ENCODE data around the gene CSAG2. TPM values are rescaled to one million over a fixed set of nuclear protein-coding genes. Genes with fewer than 3 reads are reported as not detected.

The CSAG2 gene
- total RNA-seq, 3 donors from 2014 or later: not detected

DNA sequence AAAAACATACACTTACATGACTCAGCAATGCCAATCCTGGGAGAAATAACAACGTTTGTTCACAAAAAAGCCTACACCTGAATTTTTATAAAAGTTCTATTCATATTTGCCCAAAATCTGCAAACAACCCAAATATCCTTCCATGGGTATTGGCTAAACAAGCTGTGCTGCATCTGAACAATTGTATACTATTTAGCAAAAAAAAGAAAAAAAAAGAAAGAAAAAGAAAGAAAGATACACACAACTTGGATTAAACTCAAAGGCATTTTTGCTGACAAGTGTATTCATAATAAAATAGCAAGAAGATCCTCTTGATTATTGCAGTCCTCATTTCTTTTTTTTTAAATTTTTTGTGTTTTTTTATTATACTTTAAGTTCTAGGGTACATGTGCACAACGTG lies 34.9 kb downstream of the CSAG2 start:
- DNase-seq: no peak
- intact Hi-C loops (cut with DNase I, micrococcal nuclease): no loop called here
- Histone ChIP-seq H3K4me1 (ENCODE audit: low read depth) (no peaks in the 10 kb centered on the region), H3K9me3 (no peaks in the 10 kb centered on the region), H3K36me3 (ENCODE audit: low read depth) (no peaks in the 10 kb centered on the region), H3K4me3 (no peak overlapping the region)
- no peak for ATAC-seq
- no peak for TF ChIP-seq CTCF (IDR thresholded peaks at IDR 0.05)

GRCh38 chrX:152663086-152663485 lies 46.0 kb downstream of the CSAG2 start:
- H3K4me3 ChIP-seq: no peak overlapping the region
- no peaks in the 10 kb centered on the region for H3K36me3 ChIP-seq (ENCODE audit: low read depth)
- ATAC-seq (no peak), DNase-seq (no peak)
- TF ChIP-seq CTCF (IDR thresholded peaks at IDR 0.05): no peak
- no peaks in the 10 kb centered on the region for H3K9me3 ChIP-seq
- no peaks in the 10 kb centered on the region for H3K4me1 ChIP-seq (ENCODE audit: low read depth)
- intact Hi-C loops (cut with DNase I, micrococcal nuclease): no loop called here

DNA sequence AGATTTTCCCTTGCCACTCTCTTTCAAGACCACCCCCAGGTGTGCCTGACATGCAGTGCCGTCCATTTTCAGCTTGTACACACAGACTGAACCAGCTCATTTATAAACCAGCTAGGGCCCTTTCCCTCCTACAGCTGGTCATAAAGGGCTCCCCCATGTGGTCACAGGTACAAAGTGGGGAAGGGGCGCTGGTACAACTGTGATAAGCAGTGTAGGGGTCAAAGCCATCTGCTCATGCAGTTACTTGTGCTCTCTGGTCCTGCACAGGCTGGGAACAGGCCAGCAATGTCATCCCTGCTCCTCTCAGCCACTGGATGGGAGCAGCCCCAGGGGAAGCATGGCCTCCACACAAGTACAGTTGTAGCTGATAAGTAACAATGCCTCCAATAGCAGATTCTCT lies 50.8 kb downstream of the CSAG2 start:
- no peak for ATAC-seq
- Histone ChIP-seq H3K4me1 (ENCODE audit: low read depth) (no peaks in the 10 kb centered on the region), H3K36me3 (ENCODE audit: low read depth) (no peaks in the 10 kb centered on the region), H3K9me3 (no peaks in the 10 kb centered on the region), H3K4me3 (no peak overlapping the region)
- intact Hi-C loops (cut with DNase I, micrococcal nuclease): no loop called here
- no peak for TF ChIP-seq CTCF (IDR thresholded peaks at IDR 0.05)
- no peak for DNase-seq

Other genes starting within 250 kb of the CSAG2 start
- under 1 TPM in 1 of 3 donors, not detected in 2; 0.32 TPM for gene GABRQ, start 71.4 kb downstream of the CSAG2 start, total RNA-seq
- gene MAGEA3, start 10.5 kb downstream of the CSAG2 start, total RNA-seq: not detected
- not detected for gene MAGEA2B, start 5.4 kb upstream of the CSAG2 start, total RNA-seq
- gene CSAG1, start 24.4 kb upstream of the CSAG2 start, total RNA-seq: not detected
- not detected for gene MAGEA12, start 24.5 kb upstream of the CSAG2 start, total RNA-seq
- gene MAGEA2, start 44.6 kb upstream of the CSAG2 start, total RNA-seq: not detected
- not detected for gene CSAG3, start 49.9 kb upstream of the CSAG2 start, total RNA-seq
- gene MAGEA6, start 60.4 kb upstream of the CSAG2 start, total RNA-seq: not detected
- gene CETN2, start 121.5 kb upstream of the CSAG2 start, total RNA-seq: 10 to 100 TPM; 10.9 to 25.3 (median 17.7) TPM
- gene NSDHL, start 121.8 kb upstream of the CSAG2 start, total RNA-seq: 10 to 100 TPM; 13.1 to 26.4 (median 20.3) TPM
- gene ZNF185, start 188.8 kb upstream of the CSAG2 start, total RNA-seq: 1 to 10 TPM; 2.8 to 6.9 (median 4.2) TPM